A549 (cell line): ENCODE results near the gene NPAT. TPM values are rescaled to one million over a fixed set of nuclear protein-coding genes. Genes with fewer than 3 reads are reported as not detected.

Experiments used
- ATAC-seq, 2 experiments: fragments of 200-7000 bp in 1 of 2; fragments of >200 bp in 1 of 2; cut with Nextera tagmentation in 1 of 2; cut with Tn5 transposase in 1 of 2; 3 replicates each; pipeline versions ENCODE4 v1.8.0 to v1.9.1; 2018 to 2020; ENCODE audit warnings: mild to moderate bottlenecking in 1 of 2, moderate library complexity in 1 of 2
- CTCF ChIA-PET: fragments of 300-600 bp; sonication (Branson Sonifier 250); formaldehyde crosslinking; extraction: SDS; loops from one replicate; lab custom pipeline; 2021; ENCODE audit warnings: antibody characterized with exemption, inconsistent platforms; lab: Yijun Ruan, JAX
- POLR2A ChIA-PET: fragments of 350-600 bp; formaldehyde crosslinking; extraction: SDS; loops from one replicate; lab custom pipeline; 2021; ENCODE audit warnings: antibody characterized with exemption, inconsistent platforms; lab: Yijun Ruan, JAX
- DNase-seq, 2 experiments: peaks; one replicate each; pipeline versions ENCODE4 v3.0.0 to v3.0.0-alpha.2; 2011 to 2016; ENCODE audit warnings: low read depth in 1 of 2, low spot score in 1 of 2
- FAIRE-seq: peaks from 2 replicates; lab custom pipeline; 2011; peaks lifted over from hg19 to GRCh38; lab: Jason Lieb, UNC
- H3K27ac ChIP-seq, 2 experiments: fragments of >200 bp; sonication (Bioruptor Twin); formaldehyde crosslinking; 3 replicates each; pipeline ENCODE4 v1.5.1; 2016 to 2017
- H3K4me1 ChIP-seq: fragments of >200 bp; sonication (Bioruptor Twin); formaldehyde crosslinking; 3 replicates; pipeline ENCODE4 v1.6.1; 2016
- H3K4me2 ChIP-seq: fragments of >200 bp; sonication (Bioruptor Twin); formaldehyde crosslinking; 3 replicates; pipeline ENCODE4 v1.6.1; 2016
- H3K4me3 ChIP-seq: fragments of >200 bp; sonication (Bioruptor Twin); formaldehyde crosslinking; 3 replicates; pipeline ENCODE4 v1.5.1; 2016
- H3K9me3 ChIP-seq: fragments of >200 bp; sonication (Bioruptor Twin); formaldehyde crosslinking; 3 replicates; pipeline ENCODE4 v1.6.1; 2016
- CBX8 ChIP-seq: fragments of 200-600 bp; sonication (generic); IDR thresholded peaks from 2 replicates; pipeline ENCODE4 v1.6.1; 2016
- CHD2 ChIP-seq: fragments of 150-350 bp; IDR thresholded peaks from 2 replicates; pipeline ENCODE4 v1.6.1; 2014; ENCODE audit warnings: low read length; ENCODE audit not compliant: partially characterized antibody
- CHD4 ChIP-seq: fragments of 200-600 bp; sonication (generic); IDR thresholded peaks from 2 replicates; pipeline ENCODE4 v1.6.1; 2016; ENCODE audit warnings: antibody characterized with exemption, mild to moderate bottlenecking, borderline replicate concordance
- E2F6 ChIP-seq: IDR thresholded peaks from 2 replicates; pipeline ENCODE4 v1.6.1; 2012; ENCODE audit warnings: low read depth, borderline replicate concordance
- EHF ChIP-seq: fragments of 250-450 bp; sonication (Bioruptor Pico); IDR thresholded peaks from 2 replicates; pipeline ENCODE4 v1.5.0; 2020; ENCODE audit warnings: mild to moderate bottlenecking
- EHMT2 ChIP-seq: fragments of 200-600 bp; sonication (generic); IDR thresholded peaks from 2 replicates; pipeline ENCODE4 v1.6.1; 2016; ENCODE audit warnings: antibody characterized with exemption, low read depth, mild to moderate bottlenecking, moderate library complexity
- GATA3 ChIP-seq: IDR thresholded peaks from 2 replicates; pipeline ENCODE4 v1.6.1; 2012; ENCODE audit warnings: borderline replicate concordance
- HEYL ChIP-seq: fragments of 250-450 bp; sonication (Bioruptor Pico); IDR thresholded peaks from 2 replicates; pipeline ENCODE4 v1.8.0; 2021; ENCODE audit warnings: mild to moderate bottlenecking, moderate library complexity
- HOXB13 ChIP-seq: fragments of 250-450 bp; sonication (Bioruptor Pico); IDR thresholded peaks from 2 replicates; pipeline ENCODE4 v1.5.0; 2020; ENCODE audit warnings: low read depth, mild to moderate bottlenecking, moderate library complexity
- HOXB5 ChIP-seq: fragments of 250-450 bp; sonication (Bioruptor Pico); IDR thresholded peaks from 2 replicates; pipeline ENCODE4 v1.5.0; 2020; ENCODE audit warnings: mild to moderate bottlenecking, moderate library complexity
- JUN ChIP-seq, 2 experiments: fragments of >200 bp; sonication (Bioruptor Twin); formaldehyde crosslinking; IDR thresholded peaks; 2 replicates in 1 of 2; 3 replicates in 1 of 2; pipeline ENCODE4 v1.6.1; 2016 to 2017
- KDM5A ChIP-seq: fragments of 200-600 bp; sonication (generic); IDR thresholded peaks from 2 replicates; pipeline ENCODE4 v1.6.1; 2016; ENCODE audit warnings: antibody characterized with exemption, mild to moderate bottlenecking
- MAFK ChIP-seq: fragments of 450-650 bp; IDR thresholded peaks from 2 replicates; pipeline ENCODE4 v1.6.1; 2014; ENCODE audit not compliant: partially characterized antibody
- MAZ ChIP-seq: fragments of 150-350 bp; IDR thresholded peaks from 2 replicates; pipeline ENCODE4 v1.6.1; 2014; ENCODE audit warnings: antibody characterized with exemption, low read depth, low read length, borderline replicate concordance
- MYC ChIP-seq: IDR thresholded peaks from 2 replicates; pipeline ENCODE4 v1.6.1; 2012; ENCODE audit warnings: mild to moderate bottlenecking, inconsistent platforms, low read length, improper control_type of control experiment, borderline replicate concordance
- NPAS2 ChIP-seq: fragments of 250-450 bp; sonication (Bioruptor Pico); IDR thresholded peaks from 2 replicates; pipeline ENCODE4 v1.8.0; 2022; ENCODE audit warnings: mild to moderate bottlenecking, moderate library complexity, borderline replicate concordance
- PBX3 ChIP-seq: IDR thresholded peaks from 2 replicates; pipeline ENCODE4 v1.6.1; 2012
- POLR2AphosphoS2 ChIP-seq: conservative IDR thresholded peaks from 2 replicates; pipeline ENCODE4 v1.6.1; 2012; ENCODE audit warnings: low read length, improper control_type of control experiment, inconsistent platforms
- RAD21 ChIP-seq, 2 experiments: fragments of >200 bp in 1 of 2; sonication (Bioruptor Twin) in 1 of 2; formaldehyde crosslinking in 1 of 2; IDR thresholded peaks in 1 of 2; conservative IDR thresholded peaks in 1 of 2; 2 replicates in 1 of 2; 3 replicates in 1 of 2; pipeline ENCODE4 v1.6.1; 2012 to 2018; ENCODE audit warnings: inconsistent platforms in 1 of 2
- RARB ChIP-seq: fragments of 250-450 bp; sonication (Bioruptor Pico); IDR thresholded peaks from 2 replicates; pipeline ENCODE4 v1.8.0; 2021; ENCODE audit warnings: mild to moderate bottlenecking, moderate library complexity
- RCOR1 ChIP-seq: fragments of 150-350 bp; IDR thresholded peaks from 2 replicates; pipeline ENCODE4 v1.6.1; 2014; ENCODE audit warnings: antibody characterized with exemption, low read length, low read depth
- REST ChIP-seq: fragments of 200-600 bp; sonication (generic); IDR thresholded peaks from 2 replicates; pipeline ENCODE4 v1.6.1; 2016; ENCODE audit warnings: antibody characterized with exemption, mild to moderate bottlenecking, moderate library complexity
- SMC3 ChIP-seq: fragments of >200 bp; sonication (Bioruptor Twin); formaldehyde crosslinking; IDR thresholded peaks from 3 replicates; pipeline ENCODE4 v1.6.1; 2018; ENCODE audit warnings: inconsistent platforms
- SREBF2 ChIP-seq: fragments of 450-650 bp; IDR thresholded peaks from 2 replicates; pipeline ENCODE4 v1.6.1; 2014; ENCODE audit warnings: mild to moderate bottlenecking, moderate library complexity
- TFCP2L1 ChIP-seq: fragments of 250-450 bp; sonication (Bioruptor Pico); IDR thresholded peaks from 2 replicates; pipeline ENCODE4 v1.5.0; 2021; ENCODE audit warnings: mild to moderate bottlenecking
- ZFP36 ChIP-seq: fragments of 450-650 bp; IDR thresholded peaks from 2 replicates; pipeline ENCODE4 v1.6.1; 2014; ENCODE audit warnings: borderline replicate concordance; ENCODE audit not compliant: partially characterized antibody
- ZNF302 ChIP-seq: fragments of 250-450 bp; sonication (Bioruptor Pico); IDR thresholded peaks from 2 replicates; pipeline ENCODE4 v1.9.0; 2021; ENCODE audit warnings: inconsistent platforms, mild to moderate bottlenecking, moderate library complexity
- ZSCAN20 ChIP-seq: fragments of 250-450 bp; sonication (Bioruptor Pico); IDR thresholded peaks from 2 replicates; pipeline ENCODE4 v1.8.0; 2022; ENCODE audit warnings: mild to moderate bottlenecking, moderate library complexity
- WGBS: methylation state at CpG from one replicate; pipeline ENCODE4 v1.1.6; 2017; ENCODE audit errors: missing lambda C conversion rate; 5-methylcytosine and 5-hydroxymethylcytosine counted together
- polyA plus RNA-seq, 4 experiments: library from polyadenylated mRNA; depleted of rRNA in 3 of 4; stranded (reverse); fragments of >200 nt; fragmentation: RNase III in 1 of 4; extraction: RNeasy Plus Mini Kit Qiagen cat#74134 plus additional on column Dnase treatment in 1 of 4; gene quantifications; 2 replicates in 3 of 4; 3 replicates in 1 of 4; pipeline ENCODE4 v1.2.3, GENCODE V29; 2011 to 2017

Gene NPAT
- polyA plus RNA-seq, 2 of the 4 experiments (the other 2 are of a cell fraction): 4.6 to 9.3 TPM

GRCh38 chr11:108198833-108199232, 23.6 kb downstream of the NPAT start:
- FAIRE-seq (no peak), ATAC-seq (no peak), DNase-seq (no peak)
- no peak for TF ChIP-seq HEYL (CRISPR knock-in tag)
- no peak for TF ChIP-seq REST
- no peak for TF ChIP-seq GATA3
- TF ChIP-seq CHD4: no peak
- TF ChIP-seq MAFK: no peak
- no peak for TF ChIP-seq MAZ
- TF ChIP-seq RCOR1: no peak
- no peak for TF ChIP-seq RARB
- TF ChIP-seq ZSCAN20 (CRISPR knock-in tag): no peak
- no peak for TF ChIP-seq HOXB13 (CRISPR knock-in tag)
- no peak for TF ChIP-seq PBX3
- TF ChIP-seq ZFP36: no peak
- TF ChIP-seq NPAS2: no peak
- TF ChIP-seq TFCP2L1 (CRISPR knock-in tag): no peak
- WGBS: 95% methylated on average over 8 of the region's 8 CpGs
- Histone ChIP-seq H3K4me3 (no peak overlapping the region), H3K27ac (no peak overlapping the region), H3K4me2 (no peak overlapping the region), H3K9me3 (no peaks in the 10 kb centered on the region), H3K4me1 (no peaks in the 10 kb centered on the region)
- CTCF ChIA-PET: no interaction called here
- POLR2A ChIA-PET: no interaction called here

- Histone ChIP-seq H3K4me1 (no peaks in the 10 kb centered on the region), H3K27ac (no peak overlapping the region), H3K9me3 (no peaks in the 10 kb centered on the region), H3K4me3 (no peak overlapping the region), H3K4me2 (no peak overlapping the region)
- TF ChIP-seq EHF (CRISPR knock-in tag) (no peak), HOXB5 (CRISPR knock-in tag) (no peak), CHD2 (no peak), TFCP2L1 (CRISPR knock-in tag) (no peak), JUN (IDR thresholded peaks at IDR 0.05) (no peak), RAD21 (conservative IDR thresholded peaks at IDR 0.05 in 1 of 2, IDR thresholded peaks at IDR 0.05 in 1 of 2) (no peak), PBX3 (no peak), POLR2AphosphoS2 (no peak), SREBF2 (no peak), HEYL (CRISPR knock-in tag) (no peak), RARB (no peak), EHMT2 (no peak), CBX8 (no peak), SMC3 (no peak), ZNF302 (CRISPR knock-in tag) (no peak), KDM5A (no peak), E2F6 (no peak), MYC (no peak), ZSCAN20 (CRISPR knock-in tag) (no peak)
- ChIA-PET POLR2A (no interaction called here), CTCF (no interaction called here)
- no peak for FAIRE-seq
- DNase-seq: no peak
- no peak for ATAC-seq
These were observed 25.1 kb downstream of the NPAT start for GRCh38 chr11:108197351-108197750.
